ENCODE measurements around the gene GINS2.

GINS2 gene

GRCh38 chr16:85730186-85730465, 41.4 kb upstream of the GINS2 start:
- H3K18ac ChIP-seq (ENCODE audit: low read depth in 1 of 2, low read length in 2 of 2), result no peak overlapping the region
- no peak overlapping the region for H3K27ac ChIP-seq (ENCODE audit: low read length, poor library complexity, severe bottlenecking)
- H3K4ac ChIP-seq (ENCODE audit: low read depth in 1 of 2, low read length in 2 of 2), result no peak overlapping the region
- no peak overlapping the region for H2BK15ac ChIP-seq (ENCODE audit: low read depth, poor library complexity, severe bottlenecking)
- H2BK5ac ChIP-seq (ENCODE audit: low read depth, low read length, poor library complexity, severe bottlenecking), result no peak overlapping the region
- no peak overlapping the region for H3K4me2 ChIP-seq (ENCODE audit: low read length, poor library complexity, severe bottlenecking)
- no peaks in the 10 kb centered on the region for H3K4me1 ChIP-seq (ENCODE audit: control insufficient read depth, insufficient read depth, low read depth, low read length)
- no peak overlapping the region for H4K91ac ChIP-seq (ENCODE audit: low read length)
- H2AK5ac ChIP-seq (ENCODE audit: low read length, severe bottlenecking), result no peak overlapping the region
- H3K27me3 ChIP-seq (ENCODE audit: control insufficient read depth in 1 of 2, insufficient read depth in 1 of 2, low read length in 2 of 2), result peaks cover 6 to 43% of the 10 kb centered on the region in 2 experiments
- no peaks in the 10 kb centered on the region for H3K79me1 ChIP-seq (replicated peaks; ENCODE audit: low read length, poor library complexity, severe bottlenecking)
- H2BK12ac ChIP-seq (ENCODE audit: low read length in 2 of 2), result no peak overlapping the region
- WGBS, result 89% methylated on average over 4 of the region's 5 CpGs
- no peak overlapping the region for H3K23ac ChIP-seq (ENCODE audit: low read length in 2 of 2)
- H3K14ac ChIP-seq (ENCODE audit: low read length in 2 of 2), result no peak overlapping the region
- H2AFZ ChIP-seq (ENCODE audit: low read depth, low read length), result no peak overlapping the region
- H3K9ac ChIP-seq (ENCODE audit: low read length), result no peak overlapping the region
- H2BK120ac ChIP-seq (ENCODE audit: low read depth, low read length), result no peak overlapping the region
- H3K4me3 ChIP-seq (ENCODE audit: insufficient read depth in 1 of 2, low read depth in 1 of 2, low read length in 2 of 2), result no peak overlapping the region
- no peak overlapping the region for H4K8ac ChIP-seq (ENCODE audit: low read length)
- no peaks in the 10 kb centered on the region for H3K9me3 ChIP-seq (ENCODE audit: control insufficient read depth, low read length)
- H3K36me3 ChIP-seq (ENCODE audit: control insufficient read depth in 1 of 2, insufficient read depth in 2 of 2, low read depth in 1 of 2, low read length in 2 of 2), result no peaks in the 10 kb centered on the region
- no peak for DNase-seq

GRCh38 chr16:85729452-85730185, 40.9 kb upstream of the GINS2 start:
- Histone ChIP-seq H3K9me3 (ENCODE audit: control insufficient read depth, low read length) (no peaks in the 10 kb centered on the region), H2AFZ (ENCODE audit: low read depth, low read length) (no peak overlapping the region), H3K4ac (ENCODE audit: low read depth in 1 of 2, low read length in 2 of 2) (no peak overlapping the region), H2BK15ac (ENCODE audit: low read depth, poor library complexity, severe bottlenecking) (no peak overlapping the region), H4K91ac (ENCODE audit: low read length) (no peak overlapping the region), H3K27ac (ENCODE audit: low read length, poor library complexity, severe bottlenecking) (no peak overlapping the region), H4K8ac (ENCODE audit: low read length) (no peak overlapping the region), H3K14ac (ENCODE audit: low read length in 2 of 2) (no peak overlapping the region), H2AK5ac (ENCODE audit: low read length, severe bottlenecking) (no peak overlapping the region), H3K36me3 (ENCODE audit: control insufficient read depth in 1 of 2, insufficient read depth in 2 of 2, low read depth in 1 of 2, low read length in 2 of 2) (no peaks in the 10 kb centered on the region), H3K23ac (ENCODE audit: low read length in 2 of 2) (no peak overlapping the region), H2BK12ac (ENCODE audit: low read length in 2 of 2) (no peak overlapping the region), H3K79me1 (replicated peaks; ENCODE audit: low read length, poor library complexity, severe bottlenecking) (no peaks in the 10 kb centered on the region), H2BK120ac (ENCODE audit: low read depth, low read length) (no peak overlapping the region), H3K4me3 (ENCODE audit: insufficient read depth in 1 of 2, low read depth in 1 of 2, low read length in 2 of 2) (no peak overlapping the region), H2BK5ac (ENCODE audit: low read depth, low read length, poor library complexity, severe bottlenecking) (no peak overlapping the region), H3K4me2 (ENCODE audit: low read length, poor library complexity, severe bottlenecking) (no peak overlapping the region), H3K27me3 (ENCODE audit: control insufficient read depth in 1 of 2, insufficient read depth in 1 of 2, low read length in 2 of 2) (peaks cover 6 to 46% of the 10 kb centered on the region in 2 experiments), H3K9ac (ENCODE audit: low read length) (no peak overlapping the region), H3K18ac (ENCODE audit: low read depth in 1 of 2, low read length in 2 of 2) (no peak overlapping the region), H3K4me1 (ENCODE audit: control insufficient read depth, insufficient read depth, low read depth, low read length) (no peaks in the 10 kb centered on the region)
- 86% methylated on average over 16 of the region's 16 CpGs for WGBS
- DNase-seq, result no peak

GRCh38 chr16:85728879-85729278, 40.1 kb upstream of the GINS2 start:
- Histone ChIP-seq H2AFZ (ENCODE audit: low read depth, low read length) (no peak overlapping the region), H3K9ac (ENCODE audit: low read length) (no peak overlapping the region), H2BK15ac (ENCODE audit: low read depth, poor library complexity, severe bottlenecking) (peak overlapping the region; percentile 49), H3K9me3 (ENCODE audit: control insufficient read depth, low read length) (no peaks in the 10 kb centered on the region), H2BK12ac (ENCODE audit: low read length in 2 of 2) (no peak overlapping the region), H3K36me3 (ENCODE audit: control insufficient read depth in 1 of 2, insufficient read depth in 2 of 2, low read depth in 1 of 2, low read length in 2 of 2) (no peaks in the 10 kb centered on the region), H3K27ac (ENCODE audit: low read length, poor library complexity, severe bottlenecking) (no peak overlapping the region), H3K79me1 (replicated peaks; ENCODE audit: low read length, poor library complexity, severe bottlenecking) (no peaks in the 10 kb centered on the region), H3K4me1 (ENCODE audit: control insufficient read depth, insufficient read depth, low read depth, low read length) (no peaks in the 10 kb centered on the region), H3K4ac (ENCODE audit: low read depth in 1 of 2, low read length in 2 of 2) (no peak overlapping the region), H3K14ac (ENCODE audit: low read length in 2 of 2) (no peak overlapping the region), H3K23ac (ENCODE audit: low read length in 2 of 2) (no peak overlapping the region), H4K91ac (ENCODE audit: low read length) (no peak overlapping the region), H3K4me2 (ENCODE audit: low read length, poor library complexity, severe bottlenecking) (no peak overlapping the region), H2AK5ac (ENCODE audit: low read length, severe bottlenecking) (no peak overlapping the region), H3K4me3 (ENCODE audit: insufficient read depth in 1 of 2, low read depth in 1 of 2, low read length in 2 of 2) (no peak overlapping the region), H2BK5ac (ENCODE audit: low read depth, low read length, poor library complexity, severe bottlenecking) (no peak overlapping the region), H4K8ac (ENCODE audit: low read length) (no peak overlapping the region), H3K27me3 (ENCODE audit: control insufficient read depth in 1 of 2, insufficient read depth in 1 of 2, low read length in 2 of 2) (peaks cover 6 to 50% of the 10 kb centered on the region in 2 experiments), H3K18ac (ENCODE audit: low read depth in 1 of 2, low read length in 2 of 2) (no peak overlapping the region), H2BK120ac (ENCODE audit: low read depth, low read length) (no peak overlapping the region)
- no peak for DNase-seq
- WGBS, result 91% methylated on average over 7 of the region's 7 CpGs

- no peak overlapping the region for H2AK5ac ChIP-seq (ENCODE audit: low read length, severe bottlenecking)
- H3K36me3 ChIP-seq (ENCODE audit: control insufficient read depth in 1 of 2, insufficient read depth in 2 of 2, low read depth in 1 of 2, low read length in 2 of 2), result no peaks in the 10 kb centered on the region
- no peak overlapping the region for H3K4me3 ChIP-seq (ENCODE audit: insufficient read depth in 1 of 2, low read depth in 1 of 2, low read length in 2 of 2)
- no peak overlapping the region for H3K4me2 ChIP-seq (ENCODE audit: low read length, poor library complexity, severe bottlenecking)
- DNase-seq, result no peak
- no peak overlapping the region for H3K4ac ChIP-seq (ENCODE audit: low read depth in 1 of 2, low read length in 2 of 2)
- H3K9me3 ChIP-seq (ENCODE audit: control insufficient read depth, low read length), result no peaks in the 10 kb centered on the region
- no peak overlapping the region for H2BK5ac ChIP-seq (ENCODE audit: low read depth, low read length, poor library complexity, severe bottlenecking)
- no peak overlapping the region for H3K23ac ChIP-seq (ENCODE audit: low read length in 2 of 2)
- no peak overlapping the region for H2BK12ac ChIP-seq (ENCODE audit: low read length in 2 of 2)
- no peak overlapping the region for H2BK15ac ChIP-seq (ENCODE audit: low read depth, poor library complexity, severe bottlenecking)
- no peak overlapping the region for H2BK120ac ChIP-seq (ENCODE audit: low read depth, low read length)
- H3K14ac ChIP-seq (ENCODE audit: low read length in 2 of 2), result no peak overlapping the region
- H4K8ac ChIP-seq (ENCODE audit: low read length), result no peak overlapping the region
- H3K9ac ChIP-seq (ENCODE audit: low read length), result no peak overlapping the region
- H3K18ac ChIP-seq (ENCODE audit: low read depth in 1 of 2, low read length in 2 of 2), result no peak overlapping the region
- WGBS, result 94% methylated on average over 12 of the region's 12 CpGs
- H3K27ac ChIP-seq (ENCODE audit: low read length, poor library complexity, severe bottlenecking), result no peak overlapping the region
- H2AFZ ChIP-seq (ENCODE audit: low read depth, low read length), result no peak overlapping the region
- H3K27me3 ChIP-seq (ENCODE audit: control insufficient read depth in 1 of 2, insufficient read depth in 1 of 2, low read length in 2 of 2), result peaks cover 9 to 49% of the 10 kb centered on the region in 2 experiments
- H4K91ac ChIP-seq (ENCODE audit: low read length), result no peak overlapping the region
- H3K79me1 ChIP-seq (replicated peaks; ENCODE audit: low read length, poor library complexity, severe bottlenecking), result no peaks in the 10 kb centered on the region
- peaks cover 5% of the 10 kb centered on the region for H3K4me1 ChIP-seq (ENCODE audit: control insufficient read depth, insufficient read depth, low read depth, low read length)
These were observed 36.2 kb upstream of the GINS2 start for GRCh38 chr16:85724936-85725335.
